Neural cell (in vitro differentiated cells): ENCODE results near the gene S100A13.

Experiments
- CTCF ChIP-seq: fragments of 450-650 bp; IDR thresholded peaks from 2 replicates; pipeline ENCODE4 v1.5.1; 2014; ENCODE audit warnings: antibody characterized with exemption, mild to moderate bottlenecking, moderate library complexity; ENCODE audit not compliant: poor library complexity, severe bottlenecking
- EP300 ChIP-seq: fragments of 450-650 bp; conservative IDR thresholded peaks from 2 replicates; pipeline ENCODE4 v1.6.1; 2014; ENCODE audit warnings: antibody characterized with exemption, mild to moderate bottlenecking, moderate library complexity; ENCODE audit not compliant: poor library complexity, severe bottlenecking
- EZH2 ChIP-seq: fragments of 200-600, 300-800 bp; shearing (Covaris generic), sonication (generic); IDR thresholded peaks from 2 replicates; pipeline ENCODE4 v1.6.1; 2014; ENCODE audit warnings: antibody characterized with exemption, low read length, borderline replicate concordance, mild to moderate bottlenecking; ENCODE audit not compliant: insufficient read depth, poor library complexity, severe bottlenecking
- MXI1 ChIP-seq: fragments of 450-650 bp; conservative IDR thresholded peaks from 2 replicates; pipeline ENCODE4 v1.6.1; 2014; ENCODE audit warnings: antibody characterized with exemption, mild to moderate bottlenecking; ENCODE audit not compliant: poor library complexity, severe bottlenecking
- RAD21 ChIP-seq: fragments of 450-650 bp; conservative IDR thresholded peaks from 2 replicates; pipeline ENCODE4 v1.6.1; 2014; ENCODE audit warnings: antibody characterized with exemption, mild to moderate bottlenecking, moderate library complexity
- SMC3 ChIP-seq: fragments of 450-650 bp; conservative IDR thresholded peaks from 2 replicates; pipeline ENCODE4 v1.6.1; 2014; ENCODE audit warnings: antibody characterized with exemption, mild to moderate bottlenecking, moderate library complexity; ENCODE audit not compliant: poor library complexity
- TAF1 ChIP-seq: IDR thresholded peaks from 2 replicates; pipeline ENCODE4 v1.6.1; 2012; ENCODE audit warnings: low read depth
- TF ChIP-seq, protein P1 (sequence below): IDR thresholded peaks from 2 replicates; pipeline ENCODE4 v1.6.1; 2012; ENCODE audit warnings: borderline replicate concordance

- TF ChIP-seq EZH2 (no peak), CTCF (no peak), EP300 (no peak), MXI1 (no peak), RAD21 (no peak), TAF1 (no peak), SMC3 (no peak)
- TF ChIP-seq, protein P1, sequence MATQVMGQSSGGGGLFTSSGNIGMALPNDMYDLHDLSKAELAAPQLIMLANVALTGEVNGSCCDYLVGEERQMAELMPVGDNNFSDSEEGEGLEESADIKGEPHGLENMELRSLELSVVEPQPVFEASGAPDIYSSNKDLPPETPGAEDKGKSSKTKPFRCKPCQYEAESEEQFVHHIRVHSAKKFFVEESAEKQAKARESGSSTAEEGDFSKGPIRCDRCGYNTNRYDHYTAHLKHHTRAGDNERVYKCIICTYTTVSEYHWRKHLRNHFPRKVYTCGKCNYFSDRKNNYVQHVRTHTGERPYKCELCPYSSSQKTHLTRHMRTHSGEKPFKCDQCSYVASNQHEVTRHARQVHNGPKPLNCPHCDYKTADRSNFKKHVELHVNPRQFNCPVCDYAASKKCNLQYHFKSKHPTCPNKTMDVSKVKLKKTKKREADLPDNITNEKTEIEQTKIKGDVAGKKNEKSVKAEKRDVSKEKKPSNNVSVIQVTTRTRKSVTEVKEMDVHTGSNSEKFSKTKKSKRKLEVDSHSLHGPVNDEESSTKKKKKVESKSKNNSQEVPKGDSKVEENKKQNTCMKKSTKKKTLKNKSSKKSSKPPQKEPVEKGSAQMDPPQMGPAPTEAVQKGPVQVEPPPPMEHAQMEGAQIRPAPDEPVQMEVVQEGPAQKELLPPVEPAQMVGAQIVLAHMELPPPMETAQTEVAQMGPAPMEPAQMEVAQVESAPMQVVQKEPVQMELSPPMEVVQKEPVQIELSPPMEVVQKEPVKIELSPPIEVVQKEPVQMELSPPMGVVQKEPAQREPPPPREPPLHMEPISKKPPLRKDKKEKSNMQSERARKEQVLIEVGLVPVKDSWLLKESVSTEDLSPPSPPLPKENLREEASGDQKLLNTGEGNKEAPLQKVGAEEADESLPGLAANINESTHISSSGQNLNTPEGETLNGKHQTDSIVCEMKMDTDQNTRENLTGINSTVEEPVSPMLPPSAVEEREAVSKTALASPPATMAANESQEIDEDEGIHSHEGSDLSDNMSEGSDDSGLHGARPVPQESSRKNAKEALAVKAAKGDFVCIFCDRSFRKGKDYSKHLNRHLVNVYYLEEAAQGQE = no peak
Measured at GRCh38 chr1:153611356-153611755, 15.9 kb downstream of the S100A13 start.
